Breast epithelium (tissue), 3 donors: Measurements from ENCODE around the gene CTTNBP2.

Experiments used
- POLR2A ChIP-seq: fragments of 450-650 bp; IDR thresholded peaks from one replicate; pipeline ENCODE4 v1.6.1; 2016; ENCODE audit warnings: antibody characterized with exemption, mild to moderate bottlenecking, moderate library complexity
- TF ChIP-seq, protein P1 (sequence below), 3 donors: fragments of 450-650 bp; IDR thresholded peaks; one replicate each; pipeline ENCODE4 v1.5.1; 2016 to 2017; ENCODE audit warnings: antibody characterized with exemption in 3 of 3, mild to moderate bottlenecking in 3 of 3, moderate library complexity in 3 of 3

DNA sequence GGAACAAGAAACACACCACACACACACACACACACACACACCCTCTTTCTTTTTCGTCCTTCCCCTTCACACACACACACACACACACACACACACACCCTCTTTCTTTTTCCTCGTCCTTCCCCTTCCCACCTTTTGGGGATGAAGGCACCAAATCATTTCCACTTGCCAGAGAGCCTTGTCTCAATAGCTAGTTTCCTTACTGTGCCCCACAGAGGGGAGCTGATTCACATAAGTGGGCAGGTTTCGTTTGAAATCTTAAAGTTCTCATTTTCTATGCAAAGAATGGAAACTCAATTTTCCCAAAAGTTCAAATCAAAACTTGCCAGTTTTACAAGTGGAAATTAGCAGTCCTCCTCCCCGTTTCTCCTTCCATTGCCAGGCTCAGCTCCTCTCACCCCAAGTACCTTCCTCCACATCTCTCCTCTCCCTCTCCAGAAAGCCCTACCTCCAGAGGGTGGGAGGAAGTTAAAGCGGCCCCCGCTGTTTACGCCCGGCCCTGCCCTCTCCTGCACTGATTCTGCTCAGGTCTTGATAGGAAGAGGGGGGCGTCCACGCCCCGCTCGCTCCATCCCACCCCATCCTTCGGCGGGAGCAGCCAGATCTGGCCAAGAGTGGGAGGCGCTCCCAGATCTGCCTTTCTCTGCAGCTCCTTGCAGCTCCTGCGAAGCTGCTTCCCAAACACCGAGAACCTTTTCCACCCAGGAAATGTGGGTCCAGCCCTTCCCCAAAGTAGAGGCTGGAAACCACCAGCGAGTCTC, 1.3 kb downstream of the CTTNBP2 start:
- TF ChIP-seq, protein P1, sequence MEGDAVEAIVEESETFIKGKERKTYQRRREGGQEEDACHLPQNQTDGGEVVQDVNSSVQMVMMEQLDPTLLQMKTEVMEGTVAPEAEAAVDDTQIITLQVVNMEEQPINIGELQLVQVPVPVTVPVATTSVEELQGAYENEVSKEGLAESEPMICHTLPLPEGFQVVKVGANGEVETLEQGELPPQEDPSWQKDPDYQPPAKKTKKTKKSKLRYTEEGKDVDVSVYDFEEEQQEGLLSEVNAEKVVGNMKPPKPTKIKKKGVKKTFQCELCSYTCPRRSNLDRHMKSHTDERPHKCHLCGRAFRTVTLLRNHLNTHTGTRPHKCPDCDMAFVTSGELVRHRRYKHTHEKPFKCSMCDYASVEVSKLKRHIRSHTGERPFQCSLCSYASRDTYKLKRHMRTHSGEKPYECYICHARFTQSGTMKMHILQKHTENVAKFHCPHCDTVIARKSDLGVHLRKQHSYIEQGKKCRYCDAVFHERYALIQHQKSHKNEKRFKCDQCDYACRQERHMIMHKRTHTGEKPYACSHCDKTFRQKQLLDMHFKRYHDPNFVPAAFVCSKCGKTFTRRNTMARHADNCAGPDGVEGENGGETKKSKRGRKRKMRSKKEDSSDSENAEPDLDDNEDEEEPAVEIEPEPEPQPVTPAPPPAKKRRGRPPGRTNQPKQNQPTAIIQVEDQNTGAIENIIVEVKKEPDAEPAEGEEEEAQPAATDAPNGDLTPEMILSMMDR (IDR thresholded peaks at IDR 0.05): no peak
- TF ChIP-seq POLR2A: no peak
